ENCODE data around the gene SRC.

The SRC gene

GRCh38 chr20:37357481-37358365 is 11.8 kb downstream of the SRC start:
- TF ChIP-seq CTCF (IDR thresholded peaks at IDR 0.05; ENCODE audit: low read depth, low read length) = no peak
- DNase-seq (ENCODE audit: extremely low read depth, low read depth) = no peak

DNA sequence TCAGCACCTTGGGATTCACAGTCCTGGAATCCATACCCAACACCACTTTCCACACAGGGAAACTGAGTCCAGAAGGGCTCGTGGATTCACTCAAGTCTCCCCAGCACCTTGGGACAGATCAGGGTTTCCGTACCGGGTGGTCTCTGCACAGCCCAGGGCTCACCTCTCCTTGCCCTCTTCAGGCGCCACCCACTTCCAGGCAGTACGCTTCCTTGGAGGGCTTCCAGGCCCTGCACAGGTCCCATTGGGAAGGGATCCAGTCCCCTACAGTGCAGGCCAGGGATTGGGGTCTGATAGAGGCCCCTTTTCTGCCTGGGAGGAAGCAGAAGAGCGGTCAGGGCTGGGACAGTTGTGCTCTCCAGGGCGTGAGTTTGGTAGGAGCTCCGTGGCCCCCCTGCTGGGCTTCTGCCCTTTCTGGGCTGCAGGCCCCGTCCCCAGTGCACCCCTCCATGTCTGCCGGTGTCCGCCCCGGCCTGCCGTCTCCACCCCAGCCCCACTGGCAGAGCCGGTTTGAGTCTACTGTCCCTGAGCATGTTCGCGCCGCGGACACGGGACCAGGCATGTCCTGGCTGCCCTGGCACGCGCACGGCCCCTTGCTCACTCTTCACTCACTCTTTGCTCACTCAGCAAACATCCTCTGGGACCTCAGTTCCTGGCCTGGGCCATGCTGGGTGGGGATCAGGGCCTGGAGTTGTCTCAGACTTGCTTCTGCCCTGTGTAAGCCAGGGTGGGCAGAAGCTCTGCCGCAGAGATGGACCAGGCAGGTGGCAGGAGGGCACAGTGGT is 12.6 kb downstream of the SRC start:
- no peak for TF ChIP-seq CTCF (IDR thresholded peaks at IDR 0.05; ENCODE audit: low read depth, low read length)
- no peak for DNase-seq (ENCODE audit: extremely low read depth, low read depth)

- no peak for TF ChIP-seq CTCF (IDR thresholded peaks at IDR 0.05; ENCODE audit: low read depth, low read length)
- DNase-seq (ENCODE audit: extremely low read depth, low read depth) = no peak
Measured at GRCh38 chr20:37359331-37359730, 13.4 kb downstream of the SRC start.

DNA sequence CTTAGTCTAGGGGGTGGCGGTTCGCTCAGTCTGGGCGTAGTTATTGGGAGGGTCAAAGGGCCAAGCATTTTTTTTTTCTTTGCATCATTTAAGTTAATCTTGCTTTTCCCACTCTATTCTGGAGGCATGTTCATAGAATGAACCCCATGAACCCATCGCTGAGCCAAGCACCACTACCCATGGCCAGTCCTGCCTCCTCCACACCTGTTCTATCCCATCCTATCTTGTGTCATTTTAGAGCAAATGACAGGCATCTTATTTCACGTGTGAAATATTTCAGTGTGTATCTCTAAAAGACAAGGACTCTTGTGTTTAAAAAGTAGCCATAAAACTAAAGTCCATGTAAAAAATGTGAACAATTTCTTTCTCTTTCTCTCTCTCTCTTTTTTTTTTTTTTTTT is 13.9 kb downstream of the SRC start:
- no peak for TF ChIP-seq CTCF (IDR thresholded peaks at IDR 0.05; ENCODE audit: low read depth, low read length)
- DNase-seq (ENCODE audit: extremely low read depth, low read depth) = no peak

- TF ChIP-seq CTCF (IDR thresholded peaks at IDR 0.05; ENCODE audit: low read depth, low read length) = no peak
- DNase-seq (ENCODE audit: extremely low read depth, low read depth) = no peak
Measured at GRCh38 chr20:37360391-37361115, 14.6 kb downstream of the SRC start.

DNA sequence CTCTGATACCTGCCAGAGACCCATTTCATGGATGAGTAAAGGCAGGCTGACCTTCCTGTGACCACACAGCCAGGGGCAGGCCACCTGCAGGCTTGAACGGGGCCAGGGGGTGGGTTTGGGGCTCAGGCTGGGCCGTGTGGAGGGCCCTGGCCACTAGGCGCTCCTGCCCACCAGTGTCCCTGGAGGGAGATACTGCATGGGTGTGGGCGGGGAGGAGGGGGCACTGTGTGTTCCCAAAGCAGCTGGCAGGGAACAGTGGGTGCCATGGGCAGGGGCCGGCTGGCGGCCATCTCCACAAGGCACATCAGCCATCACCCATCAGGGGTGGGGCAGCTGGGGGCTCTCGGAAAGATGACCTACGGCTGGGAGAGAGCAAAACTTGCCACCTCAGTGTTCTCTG is 15.4 kb downstream of the SRC start:
- no peak for DNase-seq (ENCODE audit: extremely low read depth, low read depth)
- TF ChIP-seq CTCF (IDR thresholded peaks at IDR 0.05; ENCODE audit: low read depth, low read length) = no peak

All from AG09319 (cell line).